NCI-H187 (cell line): ENCODE data around the gene ODAPH.
"Not testable (repeated sequence)": the region's sequence is repeated elsewhere in the genome, so short reads cannot be mapped to it uniquely, and the experiment has no call there.

Source experiments
- DNase-seq, 2 experiments: peaks; one replicate each; lab custom pipeline; 2025; lab: John Stamatoyannopoulos, UW

Gene ODAPH

GRCh38 chr4:75555294-75556164 lies at the start of gene ODAPH:
TSS of gene ODAPH (plus strand) at chr4:75556066. CDS start at chr4:75556083, 17 bp downstream.
- DNase-seq, result no peak

- not testable (repeated sequence) for DNase-seq
Measured at GRCh38 chr4:75509592-75509991, 46.3 kb upstream of the ODAPH start.

- DNase-seq, result no peak
Measured at GRCh38 chr4:75511841-75512240, 44.0 kb upstream of the ODAPH start.

- DNase-seq, result no peak
Measured at GRCh38 chr4:75512386-75513211, 43.3 kb upstream of the ODAPH start.

GRCh38 chr4:75513526-75514130 lies 42.2 kb upstream of the ODAPH start:
- DNase-seq, result no peak

- DNase-seq, result peak; percentile 95 to 97
Measured at GRCh38 chr4:75514131-75514948, 41.5 kb upstream of the ODAPH start, which contains the start of the genes RCHY1 and THAP6. TSS of gene RCHY1 (minus strand) at chr4:75514403. CDS start at chr4:75514286, 117 bp downstream. TSS of gene THAP6 (plus strand) at chr4:75514473. CDS start at chr4:75515453, 980 bp downstream.

- no peak for DNase-seq
Measured at GRCh38 chr4:75514949-75515612, 40.8 kb upstream of the ODAPH start.

- no peak for DNase-seq
Measured at GRCh38 chr4:75516144-75516543, 39.7 kb upstream of the ODAPH start.

GRCh38 chr4:75519452-75519851 lies 36.4 kb upstream of the ODAPH start:
- not testable (repeated sequence) for DNase-seq

GRCh38 chr4:75525086-75525485 lies 30.8 kb upstream of the ODAPH start:
- DNase-seq, result no peak

GRCh38 chr4:75525910-75526309 lies 30.0 kb upstream of the ODAPH start:
- DNase-seq, result no peak

- DNase-seq, result no peak
Measured at GRCh38 chr4:75527482-75527881, 28.4 kb upstream of the ODAPH start.

GRCh38 chr4:75530556-75531322 lies 25.1 kb upstream of the ODAPH start:
- DNase-seq, result no peak

GRCh38 chr4:75531536-75532143 lies 24.2 kb upstream of the ODAPH start:
- not testable (repeated sequence) for DNase-seq

- DNase-seq, result not testable (repeated sequence)
Measured at GRCh38 chr4:75533339-75533887, 22.5 kb upstream of the ODAPH start.

- DNase-seq, result not testable (repeated sequence)
Measured at GRCh38 chr4:75533926-75534325, 21.9 kb upstream of the ODAPH start.

GRCh38 chr4:75537308-75537707 lies 18.6 kb upstream of the ODAPH start:
- DNase-seq, result not testable (repeated sequence)

- no peak for DNase-seq
Measured at GRCh38 chr4:75542824-75543223, 13.0 kb upstream of the ODAPH start.

GRCh38 chr4:75544220-75544619 lies 11.6 kb upstream of the ODAPH start:
- not testable (repeated sequence) for DNase-seq
